ENCODE results near the gene PTPRM.

DNA sequence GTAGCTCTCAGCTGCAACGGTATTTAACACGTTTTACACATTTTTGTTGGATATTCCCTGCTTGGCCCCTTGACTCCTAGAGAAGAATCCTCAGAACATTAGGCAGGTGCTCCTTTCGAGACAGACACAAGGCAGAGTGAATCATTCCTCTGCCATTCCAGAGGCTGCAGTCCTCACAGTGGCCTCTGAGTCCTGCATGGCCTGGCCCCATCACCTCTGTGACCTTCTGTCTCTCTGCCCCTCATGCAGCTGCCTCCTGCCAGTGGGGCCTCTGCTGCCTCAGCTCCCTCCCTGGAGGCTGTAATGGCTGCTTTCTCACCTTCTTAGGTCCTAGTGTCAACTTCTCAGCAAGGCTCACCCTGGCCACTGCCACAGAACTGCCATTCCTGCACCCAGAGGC lies 101.3 kb downstream of the PTPRM start:
- TF ChIP-seq, protein P1, sequence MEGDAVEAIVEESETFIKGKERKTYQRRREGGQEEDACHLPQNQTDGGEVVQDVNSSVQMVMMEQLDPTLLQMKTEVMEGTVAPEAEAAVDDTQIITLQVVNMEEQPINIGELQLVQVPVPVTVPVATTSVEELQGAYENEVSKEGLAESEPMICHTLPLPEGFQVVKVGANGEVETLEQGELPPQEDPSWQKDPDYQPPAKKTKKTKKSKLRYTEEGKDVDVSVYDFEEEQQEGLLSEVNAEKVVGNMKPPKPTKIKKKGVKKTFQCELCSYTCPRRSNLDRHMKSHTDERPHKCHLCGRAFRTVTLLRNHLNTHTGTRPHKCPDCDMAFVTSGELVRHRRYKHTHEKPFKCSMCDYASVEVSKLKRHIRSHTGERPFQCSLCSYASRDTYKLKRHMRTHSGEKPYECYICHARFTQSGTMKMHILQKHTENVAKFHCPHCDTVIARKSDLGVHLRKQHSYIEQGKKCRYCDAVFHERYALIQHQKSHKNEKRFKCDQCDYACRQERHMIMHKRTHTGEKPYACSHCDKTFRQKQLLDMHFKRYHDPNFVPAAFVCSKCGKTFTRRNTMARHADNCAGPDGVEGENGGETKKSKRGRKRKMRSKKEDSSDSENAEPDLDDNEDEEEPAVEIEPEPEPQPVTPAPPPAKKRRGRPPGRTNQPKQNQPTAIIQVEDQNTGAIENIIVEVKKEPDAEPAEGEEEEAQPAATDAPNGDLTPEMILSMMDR (IDR thresholded peaks at IDR 0.05; ENCODE audit: borderline replicate concordance, extremely low read depth, low read length, poor library complexity, severe bottlenecking): no peak
- TF ChIP-seq EZH2 (IDR thresholded peaks at IDR 0.05; ENCODE audit: borderline replicate concordance, low read depth, low read length, severe bottlenecking): no peak

Data from DND-41 (cell line).